IMR-90 (cell line): Measurements from ENCODE around the gene CD55.

Source experiments
- CEBPB ChIP-seq: IDR thresholded peaks from 2 replicates; pipeline ENCODE4 v1.6.1; 2012; ENCODE audit warnings: low read depth, low read length, improper control_type of control experiment
- POLR2A ChIP-seq: IDR thresholded peaks from 2 replicates; pipeline ENCODE4 v1.6.1; 2012; ENCODE audit warnings: mild to moderate bottlenecking, low read depth, low read length
- RCOR1 ChIP-seq: IDR thresholded peaks from 2 replicates; pipeline ENCODE4 v1.6.1; 2012; ENCODE audit warnings: mild to moderate bottlenecking, low read length, improper control_type of control experiment; ENCODE audit not compliant: insufficient replicate concordance
- TF ChIP-seq, protein P1 (sequence below): fragments of 150-350 bp; IDR thresholded peaks from 2 replicates; pipeline ENCODE4 v1.6.1; 2017; ENCODE audit warnings: mild to moderate bottlenecking, antibody characterized with exemption, low read length, low read depth
- TF ChIP-seq, protein P2 (sequence below): fragments of 150-350 bp; IDR thresholded peaks from 2 replicates; pipeline ENCODE4 v1.6.1; 2016; ENCODE audit warnings: low read depth, mild to moderate bottlenecking, low read length, moderate library complexity, borderline replicate concordance
- TF ChIP-seq, protein P3 (sequence below): conservative IDR thresholded peaks from 2 replicates; pipeline ENCODE4 v1.5.1; 2012; ENCODE audit warnings: mild to moderate bottlenecking, low read depth, low read length, improper control_type of control experiment

DNA sequence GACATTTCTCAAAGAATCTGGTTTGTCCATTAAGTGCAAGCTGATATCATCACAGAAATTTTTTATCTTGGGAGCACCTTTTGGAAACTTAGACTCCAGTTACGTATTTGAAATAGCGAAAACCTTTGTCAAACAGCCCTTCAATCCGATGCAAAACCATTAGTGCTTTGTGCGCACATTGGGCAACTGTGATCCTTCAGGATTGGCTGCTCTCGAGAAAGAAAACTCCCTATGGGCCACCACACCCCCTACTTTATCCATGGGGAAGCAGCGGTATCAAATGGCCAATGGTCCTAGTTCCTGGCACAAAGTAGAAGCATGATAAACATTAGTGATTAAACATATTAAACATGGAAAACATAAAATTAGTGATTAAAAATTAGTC is 16.0 kb upstream of the CD55 start:
- TF ChIP-seq CEBPB, result no peak
- TF ChIP-seq, protein P1, sequence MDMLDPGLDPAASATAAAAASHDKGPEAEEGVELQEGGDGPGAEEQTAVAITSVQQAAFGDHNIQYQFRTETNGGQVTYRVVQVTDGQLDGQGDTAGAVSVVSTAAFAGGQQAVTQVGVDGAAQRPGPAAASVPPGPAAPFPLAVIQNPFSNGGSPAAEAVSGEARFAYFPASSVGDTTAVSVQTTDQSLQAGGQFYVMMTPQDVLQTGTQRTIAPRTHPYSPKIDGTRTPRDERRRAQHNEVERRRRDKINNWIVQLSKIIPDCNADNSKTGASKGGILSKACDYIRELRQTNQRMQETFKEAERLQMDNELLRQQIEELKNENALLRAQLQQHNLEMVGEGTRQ, result no peak
- no peak for TF ChIP-seq POLR2A
- TF ChIP-seq, protein P2, sequence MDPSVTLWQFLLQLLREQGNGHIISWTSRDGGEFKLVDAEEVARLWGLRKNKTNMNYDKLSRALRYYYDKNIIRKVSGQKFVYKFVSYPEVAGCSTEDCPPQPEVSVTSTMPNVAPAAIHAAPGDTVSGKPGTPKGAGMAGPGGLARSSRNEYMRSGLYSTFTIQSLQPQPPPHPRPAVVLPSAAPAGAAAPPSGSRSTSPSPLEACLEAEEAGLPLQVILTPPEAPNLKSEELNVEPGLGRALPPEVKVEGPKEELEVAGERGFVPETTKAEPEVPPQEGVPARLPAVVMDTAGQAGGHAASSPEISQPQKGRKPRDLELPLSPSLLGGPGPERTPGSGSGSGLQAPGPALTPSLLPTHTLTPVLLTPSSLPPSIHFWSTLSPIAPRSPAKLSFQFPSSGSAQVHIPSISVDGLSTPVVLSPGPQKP, result no peak
- TF ChIP-seq, protein P3, sequence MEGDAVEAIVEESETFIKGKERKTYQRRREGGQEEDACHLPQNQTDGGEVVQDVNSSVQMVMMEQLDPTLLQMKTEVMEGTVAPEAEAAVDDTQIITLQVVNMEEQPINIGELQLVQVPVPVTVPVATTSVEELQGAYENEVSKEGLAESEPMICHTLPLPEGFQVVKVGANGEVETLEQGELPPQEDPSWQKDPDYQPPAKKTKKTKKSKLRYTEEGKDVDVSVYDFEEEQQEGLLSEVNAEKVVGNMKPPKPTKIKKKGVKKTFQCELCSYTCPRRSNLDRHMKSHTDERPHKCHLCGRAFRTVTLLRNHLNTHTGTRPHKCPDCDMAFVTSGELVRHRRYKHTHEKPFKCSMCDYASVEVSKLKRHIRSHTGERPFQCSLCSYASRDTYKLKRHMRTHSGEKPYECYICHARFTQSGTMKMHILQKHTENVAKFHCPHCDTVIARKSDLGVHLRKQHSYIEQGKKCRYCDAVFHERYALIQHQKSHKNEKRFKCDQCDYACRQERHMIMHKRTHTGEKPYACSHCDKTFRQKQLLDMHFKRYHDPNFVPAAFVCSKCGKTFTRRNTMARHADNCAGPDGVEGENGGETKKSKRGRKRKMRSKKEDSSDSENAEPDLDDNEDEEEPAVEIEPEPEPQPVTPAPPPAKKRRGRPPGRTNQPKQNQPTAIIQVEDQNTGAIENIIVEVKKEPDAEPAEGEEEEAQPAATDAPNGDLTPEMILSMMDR, result no peak
- no peak for TF ChIP-seq RCOR1
